ES-I3 (cell line): ENCODE results near the gene CHRNB1.

Source experiments
- H3K36me3 ChIP-seq: 2 replicates; pipeline ENCODE4 v1.6.1; 2013; ENCODE audit warnings: mild to moderate bottlenecking, low read length, control low read depth, moderate library complexity; ENCODE audit not compliant: insufficient read depth
- H3K4me1 ChIP-seq: 2 replicates; pipeline ENCODE4 v1.6.1; 2013; ENCODE audit warnings: mild to moderate bottlenecking, control low read depth, low read length; ENCODE audit not compliant: insufficient read depth
- H3K9ac ChIP-seq: 2 replicates; pipeline ENCODE4 v1.6.1; 2013; ENCODE audit warnings: low read depth, mild to moderate bottlenecking, low read length, moderate library complexity
- H3K9me3 ChIP-seq: 2 replicates; pipeline ENCODE4 v1.6.1; 2013; ENCODE audit warnings: mild to moderate bottlenecking, low read length, moderate library complexity; ENCODE audit not compliant: control insufficient read depth, insufficient read depth

Gene CHRNB1

DNA sequence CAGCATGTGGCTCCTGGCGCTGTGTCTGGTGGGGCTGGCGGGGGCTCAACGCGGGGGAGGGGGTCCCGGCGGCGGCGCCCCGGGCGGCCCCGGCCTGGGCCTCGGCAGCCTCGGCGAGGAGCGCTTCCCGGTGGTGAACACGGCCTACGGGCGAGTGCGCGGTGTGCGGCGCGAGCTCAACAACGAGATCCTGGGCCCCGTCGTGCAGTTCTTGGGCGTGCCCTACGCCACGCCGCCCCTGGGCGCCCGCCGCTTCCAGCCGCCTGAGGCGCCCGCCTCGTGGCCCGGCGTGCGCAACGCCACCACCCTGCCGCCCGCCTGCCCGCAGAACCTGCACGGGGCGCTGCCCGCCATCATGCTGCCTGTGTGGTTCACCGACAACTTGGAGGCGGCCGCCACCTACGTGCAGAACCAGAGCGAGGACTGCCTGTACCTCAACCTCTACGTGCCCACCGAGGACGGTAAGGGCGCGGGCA is 36.6 kb upstream of the CHRNB1 start:
- Histone ChIP-seq H3K4me1 (peaks cover 14% of the 10 kb centered on the region), H3K9me3 (no peaks in the 10 kb centered on the region), H3K36me3 (no peaks in the 10 kb centered on the region), H3K9ac (peak overlapping the region; percentile 32; the same call in 1 of the 2 replicates)

DNA sequence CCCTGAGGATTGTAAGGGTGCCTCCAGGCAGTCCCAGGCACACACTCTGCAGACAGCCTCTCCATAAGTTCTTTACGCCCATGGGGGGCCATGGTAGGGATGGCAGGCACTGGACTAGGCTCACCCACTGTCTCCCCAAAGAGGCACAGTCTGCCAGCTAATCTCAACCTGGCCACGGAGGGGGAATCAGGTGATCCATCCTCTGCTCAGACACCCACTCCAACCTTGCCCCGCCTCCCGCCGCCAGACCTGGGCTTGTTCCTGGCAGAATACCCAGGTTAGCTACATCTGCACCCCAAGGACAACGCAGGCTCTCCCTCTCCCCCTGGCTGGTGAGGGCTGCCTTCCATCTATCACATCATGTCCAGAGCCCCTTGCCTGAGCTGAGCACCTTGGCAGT is 36.0 kb upstream of the CHRNB1 start:
- Histone ChIP-seq H3K4me1 (peaks cover 13% of the 10 kb centered on the region; the same call in 1 of the 2 replicates), H3K9ac (peak overlapping the region; percentile 32; the same call in 1 of the 2 replicates), H3K9me3 (no peaks in the 10 kb centered on the region), H3K36me3 (no peaks in the 10 kb centered on the region)

DNA sequence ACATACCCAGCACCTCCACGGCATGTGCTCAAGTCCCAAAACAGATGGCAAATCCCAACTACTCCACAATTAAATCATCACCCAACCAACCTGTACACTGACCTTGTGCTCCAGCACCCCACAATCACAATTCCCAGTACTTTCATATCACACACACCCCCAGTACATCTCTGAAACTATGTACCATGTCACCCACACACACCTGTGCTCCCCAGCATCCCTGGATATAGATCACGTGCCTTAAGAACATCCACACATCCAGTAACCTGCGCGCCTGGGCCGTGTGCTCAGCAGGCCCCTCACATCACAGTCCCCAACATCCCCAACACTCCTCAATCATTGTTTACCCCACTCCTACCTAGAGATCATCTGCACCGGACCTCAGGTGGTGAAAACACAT is 35.1 kb upstream of the CHRNB1 start:
- Histone ChIP-seq H3K9ac (no peak overlapping the region), H3K36me3 (no peaks in the 10 kb centered on the region), H3K4me1 (peaks cover 13% of the 10 kb centered on the region; the same call in 1 of the 2 replicates), H3K9me3 (no peaks in the 10 kb centered on the region)

DNA sequence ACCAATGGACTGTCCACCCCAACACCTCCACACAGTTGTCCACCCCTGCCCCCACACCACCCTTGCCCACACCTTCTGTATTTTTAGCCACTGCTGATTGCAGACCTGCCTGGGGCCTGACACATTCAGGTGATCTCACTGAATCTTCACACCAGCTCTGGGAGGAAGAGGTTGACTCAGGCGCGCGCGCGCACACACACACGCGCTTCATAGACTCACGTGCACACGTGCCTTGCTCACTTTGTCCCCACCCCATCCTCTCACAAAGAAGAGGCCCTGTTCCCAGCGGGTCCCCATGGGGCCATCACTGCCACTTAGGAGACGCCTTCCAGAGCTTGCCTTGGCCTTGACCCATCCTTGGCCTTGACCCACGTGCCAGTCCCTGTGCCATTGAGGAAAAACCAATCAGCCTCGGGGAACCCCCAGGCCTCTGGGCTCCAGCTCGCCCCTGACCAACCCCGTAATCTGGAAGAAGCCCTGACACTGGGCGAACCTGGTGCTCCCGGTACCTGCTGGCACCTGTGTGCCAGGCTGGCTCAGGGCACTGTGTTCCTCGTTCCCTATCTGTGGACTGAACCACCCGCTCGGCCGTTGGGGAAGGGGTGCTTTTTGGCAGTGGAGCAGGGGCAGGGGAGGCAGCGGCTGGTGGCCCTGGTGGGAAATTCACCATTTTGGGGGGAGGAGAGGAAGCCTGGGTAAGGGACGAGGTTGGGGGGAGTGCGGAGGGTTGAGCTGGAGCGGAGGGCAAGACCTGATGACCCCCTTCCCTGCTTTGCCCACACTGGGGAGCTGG is 34.0 kb upstream of the CHRNB1 start:
- Histone ChIP-seq H3K9ac (no peak overlapping the region), H3K36me3 (no peaks in the 10 kb centered on the region), H3K4me1 (peaks cover 13% of the 10 kb centered on the region; the same call in 1 of the 2 replicates), H3K9me3 (no peaks in the 10 kb centered on the region)

DNA sequence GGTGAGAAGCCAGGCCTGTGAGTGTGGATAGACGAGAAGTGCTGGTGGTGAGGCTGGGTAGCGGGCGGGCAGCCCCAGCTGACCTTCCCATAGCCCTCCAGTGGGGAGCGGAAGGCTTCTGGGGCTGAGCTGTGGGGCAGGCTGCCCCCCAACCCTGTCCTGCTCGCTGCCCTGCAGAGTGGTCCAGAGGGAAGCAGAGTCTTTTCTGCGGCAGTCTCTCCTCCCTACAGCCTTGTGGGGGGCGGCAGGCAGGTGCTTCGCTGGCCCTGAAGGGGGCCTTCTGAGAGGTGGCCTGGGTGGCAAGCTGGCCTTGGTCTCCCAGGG is 33.5 kb upstream of the CHRNB1 start:
- no peaks in the 10 kb centered on the region for H3K36me3 ChIP-seq
- H3K9me3 ChIP-seq, result no peaks in the 10 kb centered on the region
- H3K9ac ChIP-seq, result no peak overlapping the region

DNA sequence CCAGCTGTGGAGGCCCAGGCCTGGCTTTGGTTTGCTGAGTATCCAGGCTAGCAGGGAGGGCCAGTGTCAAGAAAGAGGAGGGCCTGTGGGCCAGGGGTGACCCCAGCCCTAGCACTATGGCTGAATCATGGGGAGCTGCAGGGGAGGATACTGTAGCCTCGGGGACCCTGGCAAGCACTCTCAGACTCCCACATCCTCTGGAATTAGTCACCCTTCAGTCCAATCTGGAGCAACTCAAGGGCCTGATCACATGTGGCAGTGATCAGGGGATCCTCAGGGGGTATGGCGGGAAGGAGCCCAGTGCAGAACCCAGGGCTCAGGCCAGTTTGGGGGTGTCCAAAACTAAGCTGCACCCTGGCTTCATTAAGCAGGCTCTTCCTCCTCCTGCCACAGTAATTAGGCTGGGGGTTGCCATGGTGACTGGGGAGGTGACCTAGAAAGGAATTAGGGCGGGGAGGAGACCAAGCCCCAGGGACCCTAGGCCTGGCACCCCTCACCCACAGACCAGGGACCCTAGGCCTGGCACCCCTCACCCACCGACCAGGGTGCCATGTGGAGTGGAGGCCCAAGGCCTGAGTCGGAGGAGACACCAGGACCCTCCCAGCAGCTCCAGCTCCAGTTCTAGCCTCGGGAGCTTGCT is 31.4 kb upstream of the CHRNB1 start:
- no peaks in the 10 kb centered on the region for H3K36me3 ChIP-seq
- H3K4me1 ChIP-seq, result peaks cover 9% of the 10 kb centered on the region; the same call in 1 of the 2 replicates
- H3K9ac ChIP-seq, result no peak overlapping the region
- H3K9me3 ChIP-seq, result no peaks in the 10 kb centered on the region

More for the DNA sequence above, 33.5 kb upstream of the CHRNB1 start:
- H3K4me1 ChIP-seq, result peaks cover 13% of the 10 kb centered on the region; the same call in 1 of the 2 replicates

DNA sequence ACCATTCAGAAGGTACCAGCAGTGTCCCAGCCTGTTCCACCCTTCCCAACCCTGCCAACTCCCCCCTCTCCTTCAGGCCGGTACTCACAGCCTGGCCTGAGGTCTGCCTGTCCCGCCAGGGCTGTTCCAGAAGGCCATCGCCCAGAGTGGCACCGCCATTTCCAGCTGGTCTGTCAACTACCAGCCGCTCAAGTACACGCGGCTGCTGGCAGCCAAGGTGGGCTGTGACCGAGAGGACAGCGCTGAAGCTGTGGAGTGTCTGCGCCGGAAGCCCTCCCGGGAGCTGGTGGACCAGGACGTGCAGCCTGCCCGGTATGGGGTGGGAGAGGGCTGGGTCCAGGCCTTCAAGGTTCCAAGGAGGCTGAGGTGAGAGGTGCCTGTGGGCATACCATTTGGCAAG is 30.0 kb upstream of the CHRNB1 start:
- Histone ChIP-seq H3K36me3 (no peaks in the 10 kb centered on the region), H3K9ac (no peak overlapping the region), H3K9me3 (no peaks in the 10 kb centered on the region), H3K4me1 (peaks cover 14% of the 10 kb centered on the region; the same call in 1 of the 2 replicates)

DNA sequence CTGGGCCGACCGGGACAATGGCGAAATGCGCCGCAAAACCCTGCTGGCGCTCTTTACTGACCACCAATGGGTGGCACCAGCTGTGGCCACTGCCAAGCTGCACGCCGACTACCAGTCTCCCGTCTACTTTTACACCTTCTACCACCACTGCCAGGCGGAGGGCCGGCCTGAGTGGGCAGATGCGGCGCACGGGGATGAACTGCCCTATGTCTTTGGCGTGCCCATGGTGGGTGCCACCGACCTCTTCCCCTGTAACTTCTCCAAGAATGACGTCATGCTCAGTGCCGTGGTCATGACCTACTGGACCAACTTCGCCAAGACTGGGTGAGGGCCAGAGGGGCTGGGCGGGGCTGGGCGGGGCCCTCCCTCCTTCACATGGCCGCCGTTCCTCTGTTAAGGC is 29.1 kb upstream of the CHRNB1 start:
- no peak overlapping the region for H3K9ac ChIP-seq
- peaks cover 19% of the 10 kb centered on the region; the same call in 1 of the 2 replicates for H3K4me1 ChIP-seq
- no peaks in the 10 kb centered on the region for H3K36me3 ChIP-seq
- no peaks in the 10 kb centered on the region for H3K9me3 ChIP-seq

DNA sequence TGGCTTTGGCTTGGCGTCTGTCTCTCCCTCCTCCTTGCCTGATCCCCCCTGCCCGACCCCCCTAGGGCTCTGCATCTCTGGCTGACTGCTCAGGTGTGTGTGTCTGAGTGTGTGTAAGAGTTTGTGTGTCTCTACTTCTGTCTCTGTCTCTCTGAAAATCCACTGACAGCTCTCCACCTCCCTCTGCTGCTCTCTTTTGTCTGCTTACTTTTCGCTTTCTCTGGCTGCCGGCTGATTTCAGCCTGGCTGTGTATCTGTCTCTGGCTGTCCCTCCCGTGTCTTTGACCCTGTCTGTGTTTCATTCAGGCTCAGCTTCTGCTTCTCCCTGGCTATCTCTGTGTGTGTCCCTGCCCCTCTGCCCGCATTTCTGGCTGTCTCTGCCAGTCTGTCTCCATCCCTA is 28.5 kb upstream of the CHRNB1 start:
- H3K9ac ChIP-seq, result no peak overlapping the region
- no peaks in the 10 kb centered on the region for H3K9me3 ChIP-seq
- H3K4me1 ChIP-seq, result peaks cover 19% of the 10 kb centered on the region; the same call in 1 of the 2 replicates
- no peaks in the 10 kb centered on the region for H3K36me3 ChIP-seq

DNA sequence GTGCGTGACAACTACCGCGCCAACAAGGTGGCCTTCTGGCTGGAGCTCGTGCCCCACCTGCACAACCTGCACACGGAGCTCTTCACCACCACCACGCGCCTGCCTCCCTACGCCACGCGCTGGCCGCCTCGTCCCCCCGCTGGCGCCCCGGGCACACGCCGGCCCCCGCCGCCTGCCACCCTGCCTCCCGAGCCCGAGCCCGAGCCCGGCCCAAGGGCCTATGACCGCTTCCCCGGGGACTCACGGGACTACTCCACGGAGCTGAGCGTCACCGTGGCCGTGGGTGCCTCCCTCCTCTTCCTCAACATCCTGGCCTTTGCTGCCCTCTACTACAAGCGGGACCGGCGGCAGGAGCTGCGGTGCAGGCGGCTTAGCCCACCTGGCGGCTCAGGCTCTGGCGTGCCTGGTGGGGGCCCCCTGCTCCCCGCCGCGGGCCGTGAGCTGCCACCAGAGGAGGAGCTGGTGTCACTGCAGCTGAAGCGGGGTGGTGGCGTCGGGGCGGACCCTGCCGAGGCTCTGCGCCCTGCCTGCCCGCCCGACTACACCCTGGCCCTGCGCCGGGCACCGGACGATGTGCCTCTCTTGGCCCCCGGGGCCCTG is 27.7 kb upstream of the CHRNB1 start:
- H3K9ac ChIP-seq, result no peak overlapping the region
- H3K36me3 ChIP-seq, result no peaks in the 10 kb centered on the region
- no peaks in the 10 kb centered on the region for H3K9me3 ChIP-seq
- peaks cover 19% of the 10 kb centered on the region; the same call in 1 of the 2 replicates for H3K4me1 ChIP-seq

DNA sequence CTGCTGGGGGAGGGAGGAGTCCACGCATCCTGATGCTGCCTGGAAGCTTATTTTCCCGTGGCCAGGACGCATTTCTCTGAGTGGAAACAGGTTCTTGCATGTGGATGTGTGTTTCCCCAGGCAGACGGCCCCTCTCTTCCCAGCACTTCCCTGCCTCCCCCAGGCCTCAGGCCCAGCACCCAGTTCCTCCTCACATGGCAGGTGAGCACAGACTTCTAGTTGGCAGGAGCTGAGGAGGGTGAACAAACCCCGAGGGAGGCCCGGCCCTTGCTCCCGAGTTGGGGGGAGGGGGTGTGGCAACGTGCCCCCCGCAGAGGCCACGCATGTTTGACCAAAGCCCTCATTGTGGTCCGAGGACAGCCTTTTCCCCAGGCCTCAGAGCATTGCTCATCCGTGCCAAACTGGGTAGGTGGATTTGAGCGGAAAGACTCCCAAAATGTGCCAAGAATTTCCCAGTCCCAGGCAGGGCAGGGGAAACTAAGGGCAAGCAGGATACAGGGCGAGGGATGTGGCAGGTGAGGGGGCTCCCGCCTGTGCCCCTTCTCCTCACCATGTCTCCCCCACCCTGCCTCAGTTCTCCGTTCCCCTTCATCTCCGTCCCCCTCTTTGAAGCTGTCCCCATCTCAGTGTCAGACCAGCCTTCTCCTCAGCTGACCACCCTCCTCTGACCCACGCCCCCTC is 26.2 kb upstream of the CHRNB1 start:
- H3K9ac ChIP-seq, result no peak overlapping the region
- peaks cover 14% of the 10 kb centered on the region; the same call in 1 of the 2 replicates for H3K4me1 ChIP-seq
- no peaks in the 10 kb centered on the region for H3K36me3 ChIP-seq
- H3K9me3 ChIP-seq, result no peaks in the 10 kb centered on the region

DNA sequence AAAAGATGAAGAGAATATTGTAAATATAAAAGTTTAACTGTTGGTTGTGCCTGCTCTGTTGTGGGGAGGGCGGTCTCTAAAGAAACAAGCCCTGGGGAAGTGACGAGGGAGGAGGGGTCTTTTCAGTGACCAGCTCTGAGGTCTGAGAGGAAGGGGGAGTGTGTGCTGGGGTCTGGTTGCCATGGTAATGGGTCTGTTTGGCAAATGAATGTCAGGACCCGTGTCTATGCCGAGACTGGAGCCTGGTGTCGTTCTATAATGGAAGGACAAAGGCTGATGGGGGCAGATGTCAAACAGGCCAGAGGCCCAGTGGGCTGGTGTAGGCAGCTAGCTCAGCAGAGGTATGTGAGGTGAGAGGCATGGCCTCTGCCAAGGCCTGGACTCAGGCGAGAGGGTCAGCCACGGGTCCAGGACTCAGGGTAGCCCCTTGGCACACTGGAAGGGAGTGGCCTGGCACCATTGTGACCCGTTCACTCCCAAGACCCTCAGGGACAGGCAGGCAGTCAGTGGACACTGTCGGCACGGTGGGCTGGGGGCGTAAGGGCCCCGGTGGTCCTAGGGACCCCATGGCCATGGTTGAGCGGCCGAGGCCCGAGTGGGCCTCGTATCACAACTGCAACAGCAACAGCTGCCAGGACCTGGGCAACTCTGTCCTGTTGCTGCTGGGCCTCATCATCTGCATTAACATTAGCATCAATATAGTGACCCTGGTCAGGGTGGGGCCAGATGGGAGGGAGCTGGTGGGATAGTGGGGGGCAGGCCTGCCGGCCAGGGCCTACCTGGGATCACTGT is 24.8 kb upstream of the CHRNB1 start, which contains the start of gene SPEM1:
SPEM1 (plus strand) TSS at position 506 of the 792 bp plus-strand sequence; CDS start at position 567, 61 bp downstream.
- H3K4me1 ChIP-seq, result peaks cover 14% of the 10 kb centered on the region; the same call in 1 of the 2 replicates
- no peaks in the 10 kb centered on the region for H3K36me3 ChIP-seq
- H3K9ac ChIP-seq, result no peak within 1 kb of the TSS
- H3K9me3 ChIP-seq, result no peaks in the 10 kb centered on the region

DNA sequence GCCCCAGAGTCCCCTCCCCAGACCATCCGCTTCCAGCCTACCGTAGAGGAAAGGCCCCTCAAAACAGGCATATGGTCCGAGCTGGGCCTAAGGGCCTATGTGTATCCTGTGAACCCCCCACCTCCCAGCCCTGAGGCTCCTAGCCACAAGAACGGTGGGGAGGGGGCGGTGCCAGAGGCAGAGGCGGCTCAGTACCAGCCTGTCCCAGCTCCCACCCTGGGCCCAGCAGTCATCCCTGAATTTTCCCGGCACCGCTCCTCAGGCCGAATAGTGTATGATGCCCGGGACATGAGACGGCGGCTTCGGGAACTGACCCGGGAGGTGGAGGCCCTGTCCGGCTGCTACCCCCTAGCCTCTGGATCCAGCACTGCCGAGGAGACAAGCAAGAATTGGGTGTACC is 23.7 kb upstream of the CHRNB1 start:
- peaks cover 14% of the 10 kb centered on the region; the same call in 1 of the 2 replicates for H3K4me1 ChIP-seq
- H3K9ac ChIP-seq, result no peak overlapping the region
- no peaks in the 10 kb centered on the region for H3K9me3 ChIP-seq
- no peaks in the 10 kb centered on the region for H3K36me3 ChIP-seq
